ENCODE data around the gene ARL14EP.

Gene ARL14EP

DNA sequence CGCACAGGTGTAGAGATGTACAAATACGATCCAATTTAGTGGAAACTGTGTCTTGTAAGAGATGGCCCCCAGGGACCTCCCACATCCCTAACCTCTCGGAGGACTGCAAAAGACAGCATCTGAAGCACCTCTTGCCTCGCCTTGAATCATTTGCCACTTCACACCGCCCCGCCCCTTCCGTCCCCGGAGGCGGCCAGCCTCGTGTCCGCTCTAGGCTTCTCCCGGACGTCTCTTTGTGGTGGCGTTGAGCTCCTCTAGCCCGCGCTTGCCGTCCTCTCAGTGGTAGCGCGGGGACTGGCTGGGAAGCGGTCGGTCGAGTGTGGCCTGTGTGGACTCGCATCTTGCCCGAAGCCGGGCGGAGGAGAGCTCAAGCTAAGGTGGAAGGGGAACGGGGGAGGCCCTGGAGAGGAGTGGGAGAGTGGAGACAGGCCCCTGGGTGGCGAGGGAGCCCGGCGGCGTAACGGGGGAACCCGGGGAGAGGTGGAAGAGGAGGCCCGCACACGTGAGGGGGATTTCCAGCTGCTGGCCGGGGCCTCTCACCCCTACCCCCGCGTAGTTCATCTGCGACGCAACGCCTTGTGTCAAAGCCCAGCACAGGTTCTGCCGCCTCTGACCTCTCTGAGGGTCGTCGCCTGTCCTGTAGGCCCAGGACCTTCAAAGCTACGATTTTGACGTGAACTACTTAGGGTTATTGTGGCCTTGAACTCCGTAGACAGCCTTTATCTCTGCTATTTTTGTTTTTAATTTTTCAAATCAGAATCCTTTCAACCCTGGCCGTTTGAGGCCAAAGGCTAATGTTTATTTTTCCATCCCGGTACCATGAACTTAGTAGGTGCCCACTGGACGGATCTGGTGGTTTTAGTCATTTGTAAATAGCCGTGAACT is at the start of gene ARL14EP:
TSS of gene ARL14EP (plus strand) at position 279 of the 885 bp plus-strand sequence. CDS start 7,845 bp downstream, outside the sequence.
- Histone ChIP-seq H3K4me1 (ENCODE audit: insufficient read depth, low read length) (peaks cover 10% of the 10 kb centered on the region; the same call in 1 of the 2 replicates), H3K9me3 (ENCODE audit: control insufficient read depth, insufficient read depth, low read length) (no peaks in the 10 kb centered on the region)

DNA sequence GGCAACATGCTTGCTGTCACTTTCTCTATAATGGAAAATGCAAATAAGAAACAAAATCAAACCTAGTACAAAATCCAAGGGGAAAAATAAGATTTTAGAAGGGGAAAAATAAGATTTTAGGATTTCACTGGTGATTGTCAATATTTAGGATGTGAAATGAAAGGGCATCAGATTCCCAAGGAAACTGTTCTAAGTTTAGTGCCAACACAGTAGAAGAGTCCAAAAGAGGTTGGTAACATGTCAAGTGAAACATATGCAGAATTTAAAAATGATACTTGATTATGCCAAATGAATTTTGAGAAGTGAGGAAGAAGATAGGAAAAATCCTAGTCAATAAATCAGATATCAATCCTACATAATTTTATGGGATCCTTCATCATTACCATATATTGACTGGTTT is 45.7 kb upstream of the ARL14EP start:
- no peak overlapping the region for H3K9ac ChIP-seq (ENCODE audit: low read depth, low read length)
- no peaks in the 10 kb centered on the region for H3K4me1 ChIP-seq (ENCODE audit: insufficient read depth, low read length)
- no peaks in the 10 kb centered on the region for H3K36me3 ChIP-seq (ENCODE audit: insufficient read depth, low read length)
- no peaks in the 10 kb centered on the region for H3K9me3 ChIP-seq (ENCODE audit: control insufficient read depth, insufficient read depth, low read length)

More for the DNA sequence above, at the start of gene ARL14EP:
- Histone ChIP-seq H3K36me3 (ENCODE audit: insufficient read depth, low read length) (no peaks in the 10 kb centered on the region), H3K9ac (ENCODE audit: low read depth, low read length) (peak within 1 kb of the TSS; percentile 95)

DNA sequence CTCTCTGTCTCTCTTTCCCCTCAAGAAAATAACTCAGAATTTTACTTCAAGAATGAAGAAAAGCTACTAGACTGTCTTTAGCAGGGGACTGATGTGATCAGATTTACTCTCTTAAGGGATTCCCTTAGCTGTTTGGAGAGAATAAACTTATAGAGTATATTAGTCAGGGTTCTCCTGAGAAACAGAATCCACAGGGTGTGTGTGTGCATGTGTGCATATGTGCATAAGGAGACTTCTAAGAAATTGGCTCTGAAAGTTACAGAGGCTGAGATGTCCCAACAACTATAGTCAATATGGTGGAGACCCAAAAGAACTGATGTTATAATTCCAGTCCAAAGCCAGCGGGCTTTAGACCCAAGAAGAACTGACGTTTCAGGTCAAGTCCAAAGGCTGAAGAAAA is 43.1 kb upstream of the ARL14EP start:
- no peak overlapping the region for H3K9ac ChIP-seq (ENCODE audit: low read depth, low read length)
- H3K4me1 ChIP-seq (ENCODE audit: insufficient read depth, low read length), result no peaks in the 10 kb centered on the region
- no peaks in the 10 kb centered on the region for H3K36me3 ChIP-seq (ENCODE audit: insufficient read depth, low read length)
- no peaks in the 10 kb centered on the region for H3K9me3 ChIP-seq (ENCODE audit: control insufficient read depth, insufficient read depth, low read length)

GRCh38 chr11:30281476-30282288 is 41.2 kb upstream of the ARL14EP start:
- Histone ChIP-seq H3K36me3 (ENCODE audit: insufficient read depth, low read length) (no peaks in the 10 kb centered on the region), H3K4me1 (ENCODE audit: insufficient read depth, low read length) (no peaks in the 10 kb centered on the region), H3K9ac (ENCODE audit: low read depth, low read length) (no peak overlapping the region), H3K9me3 (ENCODE audit: control insufficient read depth, insufficient read depth, low read length) (no peaks in the 10 kb centered on the region)

DNA sequence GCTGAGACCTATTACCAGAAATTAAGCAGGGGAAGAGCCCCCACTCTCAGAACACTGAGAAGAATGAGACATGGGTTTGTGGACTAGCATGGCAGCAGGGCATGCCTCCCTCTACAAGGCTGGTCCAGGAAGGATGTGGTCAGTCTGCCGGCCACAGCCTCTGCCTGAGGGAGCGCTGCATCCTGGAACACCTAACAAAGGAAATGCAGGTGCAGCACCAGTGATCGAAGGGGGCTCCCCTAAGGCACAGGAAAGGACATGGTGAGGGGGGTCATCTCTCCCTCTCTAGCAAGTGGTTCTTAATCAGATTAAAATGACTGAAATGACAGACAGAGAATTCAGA is 40.6 kb upstream of the ARL14EP start:
- Histone ChIP-seq H3K9me3 (ENCODE audit: control insufficient read depth, insufficient read depth, low read length) (no peaks in the 10 kb centered on the region), H3K4me1 (ENCODE audit: insufficient read depth, low read length) (no peaks in the 10 kb centered on the region), H3K36me3 (ENCODE audit: insufficient read depth, low read length) (no peaks in the 10 kb centered on the region), H3K9ac (ENCODE audit: low read depth, low read length) (no peak overlapping the region)

DNA sequence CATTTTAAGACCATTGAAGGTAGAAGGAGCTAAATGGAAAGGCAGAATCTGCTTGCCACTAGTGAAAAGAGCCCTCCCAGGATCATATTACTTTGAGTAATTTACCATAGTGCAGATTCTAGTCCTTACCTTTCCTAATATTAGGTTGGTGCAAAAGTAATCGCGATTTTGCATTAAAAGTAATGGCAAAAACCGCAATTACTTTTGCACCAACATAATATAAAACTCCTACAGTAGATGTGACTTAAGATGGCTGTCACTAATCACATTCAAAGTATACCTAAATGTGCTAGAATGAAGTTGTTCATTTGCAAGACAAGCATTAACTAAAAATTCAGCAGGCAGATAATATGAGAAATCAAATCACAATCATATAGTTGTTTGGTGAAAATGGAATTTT is 38.1 kb upstream of the ARL14EP start:
- Histone ChIP-seq H3K9me3 (ENCODE audit: control insufficient read depth, insufficient read depth, low read length) (no peaks in the 10 kb centered on the region), H3K9ac (ENCODE audit: low read depth, low read length) (no peak overlapping the region), H3K36me3 (ENCODE audit: insufficient read depth, low read length) (no peaks in the 10 kb centered on the region), H3K4me1 (ENCODE audit: insufficient read depth, low read length) (no peaks in the 10 kb centered on the region)

- H3K9ac ChIP-seq (ENCODE audit: low read depth, low read length), result no peak overlapping the region
- no peaks in the 10 kb centered on the region for H3K9me3 ChIP-seq (ENCODE audit: control insufficient read depth, insufficient read depth, low read length)
- no peaks in the 10 kb centered on the region for H3K36me3 ChIP-seq (ENCODE audit: insufficient read depth, low read length)
- no peaks in the 10 kb centered on the region for H3K4me1 ChIP-seq (ENCODE audit: insufficient read depth, low read length)
These were observed 37.3 kb upstream of the ARL14EP start for GRCh38 chr11:30285416-30286121.

GRCh38 chr11:30291331-30291730 is 31.6 kb upstream of the ARL14EP start:
- H3K9me3 ChIP-seq (ENCODE audit: control insufficient read depth, insufficient read depth, low read length), result no peaks in the 10 kb centered on the region
- no peaks in the 10 kb centered on the region for H3K36me3 ChIP-seq (ENCODE audit: insufficient read depth, low read length)
- no peak overlapping the region for H3K9ac ChIP-seq (ENCODE audit: low read depth, low read length)
- no peaks in the 10 kb centered on the region for H3K4me1 ChIP-seq (ENCODE audit: insufficient read depth, low read length)

GRCh38 chr11:30292545-30292944 is 30.4 kb upstream of the ARL14EP start:
- Histone ChIP-seq H3K4me1 (ENCODE audit: insufficient read depth, low read length) (no peaks in the 10 kb centered on the region), H3K9me3 (ENCODE audit: control insufficient read depth, insufficient read depth, low read length) (no peaks in the 10 kb centered on the region), H3K36me3 (ENCODE audit: insufficient read depth, low read length) (no peaks in the 10 kb centered on the region), H3K9ac (ENCODE audit: low read depth, low read length) (no peak overlapping the region)

- Histone ChIP-seq H3K4me1 (ENCODE audit: insufficient read depth, low read length) (no peaks in the 10 kb centered on the region), H3K36me3 (ENCODE audit: insufficient read depth, low read length) (no peaks in the 10 kb centered on the region), H3K9me3 (ENCODE audit: control insufficient read depth, insufficient read depth, low read length) (no peaks in the 10 kb centered on the region), H3K9ac (ENCODE audit: low read depth, low read length) (no peak overlapping the region)
These were observed 27.6 kb upstream of the ARL14EP start for GRCh38 chr11:30295178-30295885.

DNA sequence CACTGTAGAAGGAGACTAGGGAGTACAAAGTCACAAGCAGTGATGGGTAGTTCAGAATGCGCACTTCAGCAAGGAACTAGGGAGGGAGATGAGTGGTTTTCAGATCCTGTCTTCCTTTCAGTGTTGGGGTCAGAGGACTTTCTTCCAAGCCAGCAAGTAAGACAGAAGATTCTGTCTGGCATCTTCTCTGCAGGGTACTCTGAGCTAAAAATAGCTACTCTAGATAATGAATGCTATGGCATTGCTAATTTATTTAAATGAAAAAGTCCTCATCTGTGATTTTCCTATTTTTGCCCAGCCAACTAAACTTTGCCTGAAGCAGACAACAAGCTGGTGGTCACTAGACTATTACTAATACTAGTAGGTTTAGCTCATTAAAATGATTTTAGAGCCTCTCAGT is 18.3 kb upstream of the ARL14EP start:
- H3K4me1 ChIP-seq (ENCODE audit: insufficient read depth, low read length), result no peaks in the 10 kb centered on the region
- H3K9me3 ChIP-seq (ENCODE audit: control insufficient read depth, insufficient read depth, low read length), result no peaks in the 10 kb centered on the region
- H3K9ac ChIP-seq (ENCODE audit: low read depth, low read length), result no peak overlapping the region
- no peaks in the 10 kb centered on the region for H3K36me3 ChIP-seq (ENCODE audit: insufficient read depth, low read length)

DNA sequence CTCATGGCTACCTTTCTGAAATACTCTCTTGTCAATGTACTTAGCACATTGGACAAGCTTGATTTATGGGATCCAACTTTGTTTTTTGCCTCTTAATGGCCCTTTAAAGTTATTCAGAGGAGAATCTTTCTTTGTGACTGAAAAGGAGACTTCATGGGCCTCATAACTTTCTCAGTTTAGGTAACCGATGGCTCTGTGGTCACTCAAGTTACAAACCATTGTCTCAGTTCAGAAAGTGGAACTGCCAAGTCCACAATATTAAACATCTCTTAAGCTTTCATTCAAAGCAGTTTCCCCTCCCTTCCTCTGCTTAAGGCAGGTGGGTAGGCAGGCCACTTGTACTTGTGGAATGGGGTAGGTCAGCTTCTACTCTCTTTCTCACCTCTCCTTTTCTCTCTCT is 12.3 kb upstream of the ARL14EP start:
- H3K9ac ChIP-seq (ENCODE audit: low read depth, low read length), result no peak overlapping the region

DNA sequence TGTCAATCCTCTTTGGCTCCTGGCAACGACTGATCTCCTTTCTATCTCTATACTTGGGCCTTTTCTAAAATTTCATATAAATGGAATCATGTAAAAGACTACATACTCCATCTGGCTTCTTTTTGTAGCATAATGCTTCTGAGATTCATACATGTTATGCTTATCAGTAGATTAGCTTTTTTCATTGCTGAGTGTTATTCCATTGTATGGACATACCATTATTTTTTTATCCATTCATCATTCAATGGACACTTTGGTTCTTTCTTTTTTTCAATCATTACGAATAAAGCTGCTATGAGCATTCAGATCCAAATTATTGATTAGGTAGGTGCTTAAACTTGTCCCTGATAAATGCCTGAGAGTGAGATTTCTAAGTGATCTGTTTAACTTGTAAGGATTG is 11.7 kb upstream of the ARL14EP start:
- no peaks in the 10 kb centered on the region for H3K4me1 ChIP-seq (ENCODE audit: insufficient read depth, low read length)
- H3K9me3 ChIP-seq (ENCODE audit: control insufficient read depth, insufficient read depth, low read length), result no peaks in the 10 kb centered on the region
- no peak overlapping the region for H3K9ac ChIP-seq (ENCODE audit: low read depth, low read length)

More for the DNA sequence above, 12.3 kb upstream of the ARL14EP start:
- Histone ChIP-seq H3K4me1 (ENCODE audit: insufficient read depth, low read length) (no peaks in the 10 kb centered on the region), H3K36me3 (ENCODE audit: insufficient read depth, low read length) (no peaks in the 10 kb centered on the region), H3K9me3 (ENCODE audit: control insufficient read depth, insufficient read depth, low read length) (no peaks in the 10 kb centered on the region)

DNA sequence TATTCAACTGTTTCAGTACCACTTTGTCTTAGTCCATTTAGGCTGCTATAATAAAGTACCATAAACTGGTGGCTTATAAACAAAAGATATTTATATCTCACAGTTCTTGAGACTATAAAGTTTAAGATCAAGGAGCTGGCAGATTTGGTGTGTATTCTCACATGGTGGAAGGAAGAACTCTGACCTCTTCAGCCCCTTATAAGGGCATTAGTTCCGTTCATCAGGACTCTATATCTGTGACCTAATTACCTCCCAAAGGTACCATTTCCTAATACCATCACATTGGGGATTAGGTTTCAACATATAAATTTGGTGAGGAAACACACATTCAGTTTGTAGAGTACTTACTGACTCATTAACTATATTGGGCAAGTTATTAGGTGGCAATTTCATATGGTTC is 10.7 kb upstream of the ARL14EP start:
- Histone ChIP-seq H3K36me3 (ENCODE audit: insufficient read depth, low read length) (no peaks in the 10 kb centered on the region), H3K9ac (ENCODE audit: low read depth, low read length) (no peak overlapping the region), H3K9me3 (ENCODE audit: control insufficient read depth, insufficient read depth, low read length) (no peaks in the 10 kb centered on the region), H3K4me1 (ENCODE audit: insufficient read depth, low read length) (no peaks in the 10 kb centered on the region)

More for the DNA sequence above, 11.7 kb upstream of the ARL14EP start:
- no peaks in the 10 kb centered on the region for H3K36me3 ChIP-seq (ENCODE audit: insufficient read depth, low read length)
